HT-29 (cell line): Measurements from ENCODE around the gene PDAP1. TPM values are rescaled to one million over a fixed set of nuclear protein-coding genes. Genes with fewer than 3 reads are reported as not detected.
A peak's percentile ranks its signal among the peaks of the same experiment; 100 is the strongest.

Experiments used
- DNase-seq: peaks from one replicate; pipeline ENCODE4 v3.0.0-alpha.2; 2015; ENCODE audit warnings: low spot score
- total RNA-seq: library from RNA; depleted of rRNA; stranded (reverse); fragments of >200 nt; shearing (Covaris generic); gene quantifications from 2 replicates; pipeline ENCODE4 v1.2.3, GENCODE V29; 2014

The PDAP1 gene
- total RNA-seq, 1 experiment from 2014 or later, result 57.8 TPM

- no peak for DNase-seq
Measured at GRCh38 chr7:99424932-99425730, 16.7 kb upstream of the PDAP1 start.

GRCh38 chr7:99422625-99423024 is 14.2 kb upstream of the PDAP1 start:
- no peak for DNase-seq

- DNase-seq, result no peak
Measured at GRCh38 chr7:99422186-99422585, 13.8 kb upstream of the PDAP1 start.

GRCh38 chr7:99420986-99421385 is 12.6 kb upstream of the PDAP1 start:
- no peak for DNase-seq

- no peak for DNase-seq
Measured at GRCh38 chr7:99420213-99420612, 11.8 kb upstream of the PDAP1 start.

- no peak for DNase-seq
Measured at GRCh38 chr7:99419323-99420021, 11.1 kb upstream of the PDAP1 start.

GRCh38 chr7:99418260-99418659 is 9.9 kb upstream of the PDAP1 start:
- DNase-seq, result no peak

- DNase-seq, result peak; percentile 86
Measured at GRCh38 chr7:99415513-99416127, 7.2 kb upstream of the PDAP1 start.

GRCh38 chr7:99410635-99411034 is 2.2 kb upstream of the PDAP1 start:
- DNase-seq, result no peak

GRCh38 chr7:99409806-99410205 is 1.4 kb upstream of the PDAP1 start:
- no peak for DNase-seq

- DNase-seq, result no peak
Measured at GRCh38 chr7:99409192-99409572, 785 bp upstream of the PDAP1 start.

GRCh38 chr7:99407872-99408378 is 472 bp downstream of the PDAP1 start:
- DNase-seq, result peak; percentile 76

GRCh38 chr7:99406557-99406956 is 1.8 kb downstream of the PDAP1 start:
- DNase-seq, result no peak

- DNase-seq, result no peak
Measured at GRCh38 chr7:99404977-99405320, 3.4 kb downstream of the PDAP1 start.

GRCh38 chr7:99404235-99404976 is 4.0 kb downstream of the PDAP1 start:
- DNase-seq, result no peak

- no peak for DNase-seq
Measured at GRCh38 chr7:99403764-99404163, 4.6 kb downstream of the PDAP1 start.

- no peak for DNase-seq
Measured at GRCh38 chr7:99402854-99403253, 5.5 kb downstream of the PDAP1 start.

- DNase-seq, result no peak
Measured at GRCh38 chr7:99399597-99399996, 8.8 kb downstream of the PDAP1 start.

- no peak for DNase-seq
Measured at GRCh38 chr7:99398891-99399445, 9.4 kb downstream of the PDAP1 start.

- DNase-seq, result no peak
Measured at GRCh38 chr7:99397297-99397983, 11.0 kb downstream of the PDAP1 start.
